Measurements from ENCODE around the gene FZR1.

GRCh38 chr19:3519126-3519525, 13.0 kb downstream of the FZR1 start:
- no peak for TF ChIP-seq ZSCAN25 (CRISPR knock-in tag; IDR thresholded peaks at IDR 0.05)
- no peak for TF ChIP-seq NCOA1 (CRISPR knock-in tag; IDR thresholded peaks at IDR 0.05)
- TF ChIP-seq CTCF (CRISPR knock-in tag; IDR thresholded peaks at IDR 0.05): no peak
- no peak for TF ChIP-seq ATF7 (IDR thresholded peaks at IDR 0.05)
- no peak for TF ChIP-seq ATF7 (CRISPR knock-in tag; IDR thresholded peaks at IDR 0.05)
- TF ChIP-seq DRAP1 (CRISPR knock-in tag; IDR thresholded peaks at IDR 0.05): no peak
- TF ChIP-seq EZH2 (conservative IDR thresholded peaks at IDR 0.05; ENCODE audit: low read depth, low read length): no peak
- no peak for TF ChIP-seq BRCA1 (CRISPR knock-in tag; IDR thresholded peaks at IDR 0.05)
- no peak for TF ChIP-seq ZHX1 (CRISPR knock-in tag; IDR thresholded peaks at IDR 0.05; ENCODE audit: low read depth)
- no peak for TF ChIP-seq PCBP2 (optimal IDR thresholded peaks at IDR 0.05; ENCODE audit: low read depth, low read length, poor library complexity, severe bottlenecking)
- no peak for TF ChIP-seq AFF4 (CRISPR knock-in tag; IDR thresholded peaks at IDR 0.05)
- TF ChIP-seq TCF12 (IDR thresholded peaks at IDR 0.05): no peak
- no peak for TF ChIP-seq TCF12 (CRISPR knock-in tag; IDR thresholded peaks at IDR 0.05)

Data from HepG2 (cell line).